GM19023 (cell line): ENCODE data around the gene FGF13.

Experiments used
- ATAC-seq: cut with Tn5 transposase; IDR thresholded peaks from one replicate; pipeline ENCODE4 v1.9.1; 2021; ENCODE audit warnings: mild to moderate bottlenecking, moderate library complexity; ENCODE audit not compliant: unreplicated experiment

FGF13 gene

DNA sequence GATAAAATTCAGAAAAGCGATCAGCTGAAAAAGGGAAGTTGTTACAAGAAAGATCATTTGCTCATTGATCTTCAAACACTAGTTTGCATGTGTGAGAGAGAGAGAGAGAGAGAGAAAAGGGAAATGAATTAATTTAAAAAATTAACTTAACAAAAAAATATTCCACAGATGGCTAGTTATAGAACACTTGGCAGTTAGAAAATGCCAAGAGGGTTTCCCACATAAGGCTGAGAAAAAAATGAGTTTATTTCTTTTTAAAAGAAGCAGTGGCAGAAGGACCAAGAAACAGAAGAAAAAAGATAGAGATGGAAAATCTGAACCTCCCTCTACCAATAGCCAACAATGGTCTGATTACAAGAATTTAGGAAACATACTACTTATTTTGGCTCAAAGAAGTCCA is 47.1 kb downstream of the FGF13 start:
- no peak for ATAC-seq

DNA sequence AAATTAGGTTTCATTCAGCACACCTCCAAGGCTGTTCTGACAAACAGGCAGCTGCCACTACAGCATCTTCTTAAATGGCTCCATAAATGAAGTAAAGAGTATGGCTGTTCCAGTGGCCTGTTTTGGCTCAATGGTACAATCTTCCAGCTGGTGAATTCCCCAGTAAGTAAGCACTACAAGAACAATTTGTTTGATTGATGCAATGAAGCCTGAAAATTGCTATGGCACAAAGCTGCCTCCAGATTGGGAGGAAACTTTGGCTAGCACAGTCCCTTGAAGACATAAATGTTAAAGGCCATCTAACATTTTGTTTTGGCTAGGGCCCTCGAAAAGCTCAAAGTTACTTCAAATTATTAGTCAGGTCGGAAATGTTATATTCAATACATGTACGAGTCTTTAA is 47.5 kb downstream of the FGF13 start:
- no peak for ATAC-seq

DNA sequence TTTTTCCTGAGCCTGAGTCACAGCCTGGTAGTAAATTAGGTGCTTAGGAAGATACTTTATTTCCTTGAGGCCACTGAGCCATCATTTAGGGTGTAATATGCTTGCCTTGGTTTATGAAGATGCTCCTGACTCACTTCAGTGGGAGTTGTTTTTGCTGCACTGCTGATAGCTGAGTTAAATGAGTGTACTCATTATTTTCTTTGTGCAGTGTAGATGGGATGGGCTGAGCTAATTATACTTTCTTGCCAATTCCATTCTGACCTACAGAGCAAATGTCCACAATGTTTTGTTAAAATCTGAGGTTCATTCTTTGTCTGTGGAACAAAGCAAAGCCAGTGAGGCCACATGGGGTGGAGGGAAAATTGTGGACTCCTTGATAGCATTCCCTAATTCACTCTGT is 60.0 kb downstream of the FGF13 start:
- no peak for ATAC-seq

DNA sequence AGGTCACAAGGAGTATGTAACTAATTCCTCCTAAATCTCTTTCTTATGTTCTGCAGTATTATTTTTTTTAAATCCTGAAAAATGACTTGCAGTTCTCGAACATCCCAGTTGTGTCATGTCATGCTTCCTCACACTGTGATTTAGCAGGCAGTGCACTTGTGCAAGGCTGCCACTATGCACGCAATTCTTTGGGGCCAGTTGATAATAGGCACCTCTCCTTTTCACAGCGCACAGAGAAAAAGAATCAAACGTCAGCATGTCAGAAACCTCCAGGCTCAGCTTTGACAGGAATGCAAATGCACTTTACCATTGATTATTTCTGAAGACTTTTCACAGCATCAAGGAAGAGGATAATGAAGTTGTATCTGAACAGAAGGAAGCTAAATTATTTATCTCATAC is 62.9 kb downstream of the FGF13 start:
- ATAC-seq: no peak

DNA sequence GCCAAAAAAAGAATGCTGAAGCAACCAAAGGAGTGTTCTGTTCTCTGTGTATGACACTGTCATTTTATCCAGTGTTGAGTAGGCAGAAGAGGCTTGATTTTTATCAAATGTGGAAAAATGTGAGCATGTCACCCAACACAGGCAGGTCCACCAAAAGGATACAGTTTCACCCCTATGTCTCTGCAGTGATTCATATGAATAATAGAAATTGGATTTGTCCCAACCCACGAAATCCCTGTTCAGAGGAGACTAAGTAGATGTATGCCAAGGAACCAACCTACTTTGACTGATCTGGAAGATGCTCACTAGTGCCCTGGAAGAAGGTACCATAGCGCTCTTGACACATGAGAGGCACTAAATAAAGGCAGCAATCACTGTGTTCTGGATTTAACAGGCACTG is 72.5 kb downstream of the FGF13 start:
- ATAC-seq: no peak
